Astrocyte (in vitro differentiated cells and primary cell): ENCODE data around the gene AIP.

Experiments
- EZH2 ChIP-seq: IDR thresholded peaks from 2 replicates; pipeline ENCODE4 v1.6.1; 2012; ENCODE audit warnings: mild to moderate bottlenecking, low read length, inconsistent platforms; ENCODE audit not compliant: insufficient read depth
- TF ChIP-seq, protein P1 (sequence below): IDR thresholded peaks from 2 replicates; pipeline ENCODE4 v1.5.1; 2011; ENCODE audit warnings: low read depth, mild to moderate bottlenecking, inconsistent platforms, low read length, moderate library complexity; ENCODE audit not compliant: insufficient read depth

DNA sequence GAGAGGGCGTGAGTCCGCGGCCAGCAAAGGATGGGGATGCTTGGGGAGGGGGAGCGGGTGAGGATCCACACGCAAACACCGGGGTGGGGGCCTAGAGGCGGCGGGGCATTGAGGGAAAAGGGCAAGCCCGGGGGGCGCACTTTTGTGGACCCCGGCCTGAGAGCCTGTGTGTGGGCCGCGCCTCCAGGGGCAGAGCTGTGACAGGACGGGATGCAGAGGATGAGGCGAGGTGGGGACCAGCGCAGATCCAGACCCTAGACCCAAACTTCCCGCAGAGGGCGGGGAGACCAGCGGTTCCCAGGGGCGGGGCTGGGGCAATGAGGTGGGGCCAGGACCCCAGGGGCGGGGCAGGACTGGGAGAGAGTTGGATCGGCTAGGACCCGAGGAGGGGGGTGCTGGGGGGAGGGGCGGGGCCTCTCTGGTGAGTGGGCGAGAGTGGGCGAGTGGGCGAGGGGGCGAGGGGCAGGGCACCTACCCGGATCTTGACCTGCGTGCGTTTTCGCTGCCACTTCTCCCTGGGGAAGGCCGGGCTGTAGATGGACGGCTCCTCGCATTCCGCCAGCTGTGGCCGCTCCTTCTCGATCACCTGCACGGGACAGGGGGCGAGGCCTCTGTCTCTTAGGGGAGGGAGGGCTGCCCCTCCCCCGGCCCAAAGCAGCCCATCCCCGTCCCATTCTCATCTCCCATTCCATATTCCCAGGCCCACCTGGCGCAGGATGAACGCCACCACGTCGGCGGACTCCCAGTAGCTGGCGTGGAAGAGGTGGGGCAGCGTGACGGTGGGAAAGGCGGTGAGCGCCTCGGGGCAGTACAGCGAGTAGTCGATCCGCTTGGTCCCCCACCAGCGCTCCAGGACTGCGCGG lies 11.8 kb downstream of the AIP start:
- TF ChIP-seq, protein P1, sequence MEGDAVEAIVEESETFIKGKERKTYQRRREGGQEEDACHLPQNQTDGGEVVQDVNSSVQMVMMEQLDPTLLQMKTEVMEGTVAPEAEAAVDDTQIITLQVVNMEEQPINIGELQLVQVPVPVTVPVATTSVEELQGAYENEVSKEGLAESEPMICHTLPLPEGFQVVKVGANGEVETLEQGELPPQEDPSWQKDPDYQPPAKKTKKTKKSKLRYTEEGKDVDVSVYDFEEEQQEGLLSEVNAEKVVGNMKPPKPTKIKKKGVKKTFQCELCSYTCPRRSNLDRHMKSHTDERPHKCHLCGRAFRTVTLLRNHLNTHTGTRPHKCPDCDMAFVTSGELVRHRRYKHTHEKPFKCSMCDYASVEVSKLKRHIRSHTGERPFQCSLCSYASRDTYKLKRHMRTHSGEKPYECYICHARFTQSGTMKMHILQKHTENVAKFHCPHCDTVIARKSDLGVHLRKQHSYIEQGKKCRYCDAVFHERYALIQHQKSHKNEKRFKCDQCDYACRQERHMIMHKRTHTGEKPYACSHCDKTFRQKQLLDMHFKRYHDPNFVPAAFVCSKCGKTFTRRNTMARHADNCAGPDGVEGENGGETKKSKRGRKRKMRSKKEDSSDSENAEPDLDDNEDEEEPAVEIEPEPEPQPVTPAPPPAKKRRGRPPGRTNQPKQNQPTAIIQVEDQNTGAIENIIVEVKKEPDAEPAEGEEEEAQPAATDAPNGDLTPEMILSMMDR, result no peak
- no peak for TF ChIP-seq EZH2
